ENCODE data around the gene NFIA.

NFIA gene

GRCh38 chr1:61245696-61246400, 163.5 kb downstream of the NFIA start:
- no peak for TF ChIP-seq CTCF (IDR thresholded peaks at IDR 0.05; ENCODE audit: poor library complexity, severe bottlenecking)
- no peak for ATAC-seq (ENCODE audit: low read depth)
- H3K27me3 ChIP-seq (ENCODE audit: insufficient read depth, poor library complexity, severe bottlenecking), result no peaks in the 10 kb centered on the region
- no peak overlapping the region for H3K27ac ChIP-seq (ENCODE audit: poor library complexity, severe bottlenecking)
- H3K4me1 ChIP-seq (ENCODE audit: insufficient read depth, poor library complexity, severe bottlenecking), result peaks cover 19% of the 10 kb centered on the region
- H3K4me3 ChIP-seq (ENCODE audit: severe bottlenecking), result no peak overlapping the region
- DNase-seq (ENCODE audit: low spot score), result no peak
- no peaks in the 10 kb centered on the region for H3K36me3 ChIP-seq (ENCODE audit: low read depth)
- H3K9me3 ChIP-seq (ENCODE audit: severe bottlenecking), result no peaks in the 10 kb centered on the region

- DNase-seq (ENCODE audit: low spot score) (no peak), ATAC-seq (ENCODE audit: low read depth) (no peak)
- H3K27me3 ChIP-seq (ENCODE audit: insufficient read depth, poor library complexity, severe bottlenecking), result no peaks in the 10 kb centered on the region
These were observed 164.9 kb downstream of the NFIA start for GRCh38 chr1:61247051-61247825.

GRCh38 chr1:61247881-61248752, 165.8 kb downstream of the NFIA start:
- H3K27ac ChIP-seq (ENCODE audit: poor library complexity, severe bottlenecking), result no peak overlapping the region
- H3K36me3 ChIP-seq (ENCODE audit: low read depth), result no peaks in the 10 kb centered on the region
- TF ChIP-seq CTCF (IDR thresholded peaks at IDR 0.05; ENCODE audit: poor library complexity, severe bottlenecking), result no peak
- H3K4me1 ChIP-seq (ENCODE audit: insufficient read depth, poor library complexity, severe bottlenecking), result peaks cover 14% of the 10 kb centered on the region
- DNase-seq (ENCODE audit: low spot score) (no peak), ATAC-seq (ENCODE audit: low read depth) (no peak)
- no peaks in the 10 kb centered on the region for H3K27me3 ChIP-seq (ENCODE audit: insufficient read depth, poor library complexity, severe bottlenecking)
- H3K4me3 ChIP-seq (ENCODE audit: severe bottlenecking), result no peak overlapping the region
- no peaks in the 10 kb centered on the region for H3K9me3 ChIP-seq (ENCODE audit: severe bottlenecking)

More at GRCh38 chr1:61247051-61247825, 164.9 kb downstream of the NFIA start:
- TF ChIP-seq CTCF (IDR thresholded peaks at IDR 0.05; ENCODE audit: poor library complexity, severe bottlenecking), result no peak
- peaks cover 12% of the 10 kb centered on the region for H3K4me1 ChIP-seq (ENCODE audit: insufficient read depth, poor library complexity, severe bottlenecking)
- H3K27ac ChIP-seq (ENCODE audit: poor library complexity, severe bottlenecking), result no peak overlapping the region
- H3K36me3 ChIP-seq (ENCODE audit: low read depth), result no peaks in the 10 kb centered on the region
- H3K4me3 ChIP-seq (ENCODE audit: severe bottlenecking), result no peak overlapping the region
- H3K9me3 ChIP-seq (ENCODE audit: severe bottlenecking), result no peaks in the 10 kb centered on the region

- peaks cover 24% of the 10 kb centered on the region for H3K4me1 ChIP-seq (ENCODE audit: insufficient read depth, poor library complexity, severe bottlenecking)
- H3K36me3 ChIP-seq (ENCODE audit: low read depth), result no peaks in the 10 kb centered on the region
- no peak overlapping the region for H3K27ac ChIP-seq (ENCODE audit: poor library complexity, severe bottlenecking)
- H3K9me3 ChIP-seq (ENCODE audit: severe bottlenecking), result no peaks in the 10 kb centered on the region
- no peak overlapping the region for H3K4me3 ChIP-seq (ENCODE audit: severe bottlenecking)
- DNase-seq (ENCODE audit: low spot score) (no peak), ATAC-seq (ENCODE audit: low read depth) (no peak)
- H3K27me3 ChIP-seq (ENCODE audit: insufficient read depth, poor library complexity, severe bottlenecking), result no peaks in the 10 kb centered on the region
- no peak for TF ChIP-seq CTCF (IDR thresholded peaks at IDR 0.05; ENCODE audit: poor library complexity, severe bottlenecking)
These were observed 168.6 kb downstream of the NFIA start for GRCh38 chr1:61250933-61251332.

Data from RWPE2 (cell line).